SH-SY5Y (cell line): ENCODE measurements around the gene C2orf76.

ENCODE experiments used
- GATA2 ChIP-seq: IDR thresholded peaks from 2 replicates; pipeline ENCODE4 v1.6.1; 2011; ENCODE audit warnings: mild to moderate bottlenecking, low read depth, low read length
- GATA3 ChIP-seq: IDR thresholded peaks from 2 replicates; pipeline ENCODE4 v1.6.1; 2011; ENCODE audit warnings: low read depth, mild to moderate bottlenecking, low read length, moderate library complexity

C2orf76 gene

GRCh38 chr2:119387381-119388129 lies 20.9 kb upstream of the C2orf76 start:
- no peak for TF ChIP-seq GATA3
- TF ChIP-seq GATA2: no peak

- TF ChIP-seq GATA2 (no peak), GATA3 (no peak)
Measured at GRCh38 chr2:119385466-119385865, 18.8 kb upstream of the C2orf76 start.

GRCh38 chr2:119384971-119385370 lies 18.3 kb upstream of the C2orf76 start:
- TF ChIP-seq GATA2 (no peak), GATA3 (no peak)

- no peak for TF ChIP-seq GATA2
- no peak for TF ChIP-seq GATA3
Measured at GRCh38 chr2:119383410-119384140, 16.9 kb upstream of the C2orf76 start.

GRCh38 chr2:119378566-119378965 lies 11.9 kb upstream of the C2orf76 start:
- no peak for TF ChIP-seq GATA2
- no peak for TF ChIP-seq GATA3

- TF ChIP-seq GATA2: no peak
- TF ChIP-seq GATA3: no peak
Measured at GRCh38 chr2:119377993-119378345, 11.3 kb upstream of the C2orf76 start.

- TF ChIP-seq GATA2 (no peak), GATA3 (no peak)
Measured at GRCh38 chr2:119377294-119377992, 10.8 kb upstream of the C2orf76 start.

- TF ChIP-seq GATA2: no peak
- no peak for TF ChIP-seq GATA3
Measured at GRCh38 chr2:119376810-119377209, 10.2 kb upstream of the C2orf76 start.

- TF ChIP-seq GATA3 (no peak), GATA2 (no peak)
Measured at GRCh38 chr2:119372778-119373568, 6.3 kb upstream of the C2orf76 start.

- no peak for TF ChIP-seq GATA2
- TF ChIP-seq GATA3: no peak
Measured at GRCh38 chr2:119371111-119371510, 4.5 kb upstream of the C2orf76 start.

- TF ChIP-seq GATA2 (no peak), GATA3 (no peak)
Measured at GRCh38 chr2:119369845-119370244, 3.2 kb upstream of the C2orf76 start.

GRCh38 chr2:119367472-119368099 lies 952 bp upstream of the C2orf76 start:
- TF ChIP-seq GATA3 (no peak), GATA2 (no peak)

- TF ChIP-seq GATA2 (no peak), GATA3 (no peak)
Measured at GRCh38 chr2:119366161-119366648, 429 bp downstream of the C2orf76 start.

- TF ChIP-seq GATA2 (no peak), GATA3 (no peak)
Measured at GRCh38 chr2:119365436-119365835, 1.2 kb downstream of the C2orf76 start.
